SU-DHL-6 (cell line): Measurements from ENCODE around the gene RGL3.

Source experiments
- CTCF ChIP-seq: fragments of 200-600 bp; sonication (generic); IDR thresholded peaks from one replicate; pipeline ENCODE4 v1.5.1; 2017; ENCODE audit warnings: antibody characterized with exemption, mild to moderate bottlenecking, low read length, moderate library complexity; ENCODE audit not compliant: insufficient read depth, poor library complexity, severe bottlenecking
- EZH2phosphoT487 ChIP-seq: fragments of 200-600 bp; sonication (generic), shearing (Covaris generic); conservative IDR thresholded peaks from 2 replicates; pipeline ENCODE4 v1.6.1; 2018; ENCODE audit warnings: mild to moderate bottlenecking, antibody characterized with exemption, low read length, moderate library complexity, mixed read lengths

- peak; percentile 77 for TF ChIP-seq CTCF
- TF ChIP-seq EZH2phosphoT487 = no peak
These were observed 16.1 kb upstream of the RGL3 start, which contains the start of the genes ODAD3 and PRKCSH for GRCh38 chr19:11435057-11435832.
